HG03066 (cell line): ENCODE measurements around the gene RBFOX2.
"Not testable (repeated sequence)": the region's sequence is repeated elsewhere in the genome, so short reads cannot be mapped to it uniquely, and the experiment has no call there.

Source experiments
- ATAC-seq: cut with Tn5 transposase; IDR thresholded peaks from one replicate; pipeline ENCODE4 v1.9.1; 2021; ENCODE audit warnings: low read depth; ENCODE audit not compliant: unreplicated experiment

Gene RBFOX2

GRCh38 chr22:35838855-35839576 lies 189.6 kb downstream of the RBFOX2 start:
- ATAC-seq, result no peak

- ATAC-seq, result no peak
Observed at GRCh38 chr22:35837101-35837727, 191.4 kb downstream of the RBFOX2 start.

- no peak for ATAC-seq
Observed at GRCh38 chr22:35835998-35836691, 192.5 kb downstream of the RBFOX2 start.

- ATAC-seq, result no peak
Observed at GRCh38 chr22:35835267-35835997, 193.2 kb downstream of the RBFOX2 start.

- ATAC-seq, result no peak
Observed at GRCh38 chr22:35834061-35834460, 194.6 kb downstream of the RBFOX2 start.

- no peak for ATAC-seq
Observed at GRCh38 chr22:35830305-35830704, 198.3 kb downstream of the RBFOX2 start.

GRCh38 chr22:35824256-35824655 lies 204.4 kb downstream of the RBFOX2 start:
- ATAC-seq, result no peak

- no peak for ATAC-seq
Observed at GRCh38 chr22:35821654-35822053, 207.0 kb downstream of the RBFOX2 start.

- no peak for ATAC-seq
Observed at GRCh38 chr22:35819421-35819820, 209.2 kb downstream of the RBFOX2 start.

- ATAC-seq, result no peak
Observed at GRCh38 chr22:35818897-35819296, 209.7 kb downstream of the RBFOX2 start.

- no peak for ATAC-seq
Observed at GRCh38 chr22:35812600-35812999, 216.0 kb downstream of the RBFOX2 start.

GRCh38 chr22:35811670-35812069 lies 217.0 kb downstream of the RBFOX2 start:
- no peak for ATAC-seq

GRCh38 chr22:35809816-35810215 lies 218.8 kb downstream of the RBFOX2 start:
- no peak for ATAC-seq

- no peak for ATAC-seq
Observed at GRCh38 chr22:35808377-35808776, 220.2 kb downstream of the RBFOX2 start.

GRCh38 chr22:35806668-35807067 lies 222.0 kb downstream of the RBFOX2 start:
- ATAC-seq, result not testable (repeated sequence)

- ATAC-seq, result no peak
Observed at GRCh38 chr22:35805466-35805865, 223.2 kb downstream of the RBFOX2 start.

- no peak for ATAC-seq
Observed at GRCh38 chr22:35804421-35804820, 224.2 kb downstream of the RBFOX2 start.

GRCh38 chr22:35802885-35803284 lies 225.7 kb downstream of the RBFOX2 start:
- no peak for ATAC-seq

GRCh38 chr22:35801301-35801700 lies 227.3 kb downstream of the RBFOX2 start:
- ATAC-seq, result not testable (repeated sequence)

GRCh38 chr22:35799150-35799549 lies 229.5 kb downstream of the RBFOX2 start:
- no peak for ATAC-seq

- no peak for ATAC-seq
Observed at GRCh38 chr22:35797411-35797810, 231.2 kb downstream of the RBFOX2 start.
